HG03135 (cell line): ENCODE results near the gene RGS8.

Experiments
- ATAC-seq: cut with Tn5 transposase; IDR thresholded peaks from one replicate; pipeline ENCODE4 v1.9.1; 2021; ENCODE audit warnings: mild to moderate bottlenecking, moderate library complexity; ENCODE audit not compliant: unreplicated experiment

RGS8 gene

DNA sequence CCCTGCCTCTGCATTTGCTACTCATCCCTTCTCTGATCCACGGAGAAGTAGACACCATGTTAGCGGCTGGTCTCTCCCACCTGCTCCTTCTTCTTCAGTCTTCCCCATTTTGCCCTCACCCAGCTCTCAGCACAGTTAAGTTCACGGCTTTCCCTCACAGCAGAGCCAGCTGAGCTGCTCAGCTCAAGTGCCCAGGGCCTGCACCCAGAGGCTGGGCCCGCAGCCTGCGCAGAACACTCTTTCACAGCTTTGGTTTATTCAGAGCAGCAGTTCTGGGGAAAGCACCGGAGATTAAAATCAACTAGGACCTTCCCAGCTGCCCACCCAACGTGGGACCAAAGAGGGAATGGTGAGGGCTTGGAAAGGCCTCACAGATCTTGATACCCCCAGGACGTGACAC, 41.9 kb downstream of the RGS8 start:
- ATAC-seq, result no peak

DNA sequence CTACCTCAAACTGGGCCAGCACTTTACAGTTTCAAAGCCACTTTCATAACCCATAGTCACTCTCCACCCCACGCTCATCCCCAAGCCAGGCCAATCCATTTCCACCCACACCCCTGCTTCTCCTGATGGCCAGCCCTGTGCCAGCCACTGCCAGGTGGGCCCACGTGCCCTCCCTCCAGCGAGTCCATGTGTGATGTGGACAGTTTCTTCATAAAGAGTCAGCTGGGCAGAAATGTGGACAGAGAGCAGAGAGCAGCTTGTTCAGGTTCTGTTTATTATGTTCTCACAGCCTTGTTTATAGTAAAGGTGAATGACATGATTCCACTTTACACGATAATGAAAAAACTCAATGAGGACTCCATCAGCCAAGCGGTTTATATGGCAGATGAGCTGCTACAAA, 42.8 kb downstream of the RGS8 start:
- no peak for ATAC-seq

DNA sequence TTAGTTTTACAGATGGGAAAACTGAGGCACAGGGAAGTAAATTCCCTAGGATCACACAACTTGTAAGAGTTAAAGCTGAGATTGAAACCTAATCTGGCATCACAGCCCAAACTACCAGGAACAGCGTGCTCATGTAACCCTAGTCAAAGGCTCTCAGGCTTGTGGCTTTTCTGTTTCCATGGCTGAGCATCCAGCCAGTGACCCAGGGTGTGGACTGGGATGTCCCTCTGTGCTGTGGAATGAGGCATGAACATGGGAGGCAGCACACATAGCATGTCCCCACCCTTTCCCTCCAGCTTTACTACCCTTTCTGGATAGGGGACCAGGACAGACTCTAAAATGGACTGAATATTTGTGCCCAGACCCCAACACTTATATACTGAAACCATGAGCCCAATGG, 45.1 kb downstream of the RGS8 start:
- ATAC-seq, result no peak

DNA sequence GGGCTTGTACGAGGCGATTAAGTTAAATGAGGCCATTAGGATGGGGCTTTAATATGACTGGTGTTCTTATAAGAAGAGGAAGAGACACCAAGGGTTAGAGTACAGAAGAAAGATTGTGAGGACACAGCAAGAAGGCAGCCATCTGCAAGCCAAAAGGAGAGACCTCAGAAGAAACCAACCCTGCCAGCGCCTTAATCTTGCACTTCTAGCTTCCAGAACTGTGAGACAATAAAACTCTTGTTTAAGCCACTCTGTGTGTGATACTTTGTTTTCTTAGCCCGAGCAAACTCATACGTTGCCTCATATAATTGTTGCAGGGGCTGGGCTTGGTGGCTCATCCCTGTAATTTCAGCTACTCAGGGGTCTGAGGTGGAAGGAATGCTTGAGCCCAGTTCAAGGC, 46.6 kb downstream of the RGS8 start:
- ATAC-seq, result no peak

DNA sequence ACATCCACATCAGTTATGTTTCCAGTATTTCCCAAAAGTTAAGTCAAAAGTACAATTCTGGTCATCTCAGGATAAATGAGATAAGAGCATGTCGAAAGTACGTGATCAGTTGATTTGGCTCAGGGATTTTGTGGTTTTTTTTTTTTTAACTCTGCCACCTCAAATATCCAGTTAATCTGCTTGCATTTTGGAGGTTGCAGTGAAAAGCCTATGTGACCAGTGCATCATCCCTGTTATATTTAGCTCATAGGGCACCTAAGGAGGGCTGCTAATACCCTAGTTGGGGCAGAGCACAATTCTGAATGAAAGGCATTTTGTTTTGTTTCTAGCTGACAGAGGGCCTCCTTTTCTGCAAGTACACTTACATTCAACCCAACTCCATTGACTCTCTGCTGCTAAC, 48.5 kb downstream of the RGS8 start:
- ATAC-seq, result no peak
